Transverse colon (tissue), 4 donors: ENCODE results near the gene UGT3A1. TPM values are rescaled to one million over a fixed set of nuclear protein-coding genes. Genes with fewer than 3 reads are reported as not detected.
A peak's percentile ranks its signal among the peaks of the same experiment; 100 is the strongest.

ENCODE experiments used
- DNase-seq: peaks from one replicate; pipeline ENCODE4 v3.0.0-alpha.2; 2019
- H3K27ac ChIP-seq, 4 donors: fragments of 200-600 bp; sonication (generic); 2 replicates each; pipeline ENCODE4 v1.5.1; 2016 to 2018; ENCODE audit warnings: inconsistent platforms in 4 of 4
- H3K27me3 ChIP-seq: fragments of 200-600 bp; sonication (generic); 2 replicates; pipeline ENCODE4 v1.5.1; 2017; ENCODE audit warnings: inconsistent platforms
- H3K36me3 ChIP-seq, 4 donors: fragments of 200-600 bp; sonication (generic); 2 replicates each; pipeline ENCODE4 v1.5.1; 2017 to 2019; ENCODE audit warnings: inconsistent platforms in 4 of 4
- H3K4me1 ChIP-seq, 4 donors: fragments of 200-600 bp; sonication (generic); 2 replicates each; pipeline ENCODE4 v1.5.1; 2017 to 2020; ENCODE audit warnings: inconsistent platforms in 4 of 4
- H3K4me3 ChIP-seq, 4 donors: fragments of 200-600 bp; sonication (generic); 1 replicate in 1 of 4; 2 replicates in 3 of 4; pipeline versions ENCODE4 v1.5.1 to v1.6.1; 2017 to 2019; ENCODE audit warnings: inconsistent platforms in 4 of 4
- H3K9me3 ChIP-seq, 2 donors: fragments of 200-600 bp; sonication (generic); 2 replicates each; pipeline ENCODE4 v1.5.1; 2017 to 2019; ENCODE audit warnings: inconsistent platforms in 2 of 2
- EP300 ChIP-seq: sonication (generic); formaldehyde crosslinking; IDR thresholded peaks from one replicate; pipeline ENCODE4 v1.6.1; 2017; ENCODE audit warnings: antibody characterized with exemption, low read depth
- POLR2A ChIP-seq: fragments of 450-650 bp; IDR thresholded peaks from one replicate; pipeline ENCODE4 v1.6.1; 2016; ENCODE audit warnings: antibody characterized with exemption, mild to moderate bottlenecking, moderate library complexity
- POLR2AphosphoS5 ChIP-seq, 3 donors: sonication (generic); formaldehyde crosslinking; IDR thresholded peaks; one replicate each; pipeline ENCODE4 v1.6.1; 2016; ENCODE audit warnings: antibody characterized with exemption in 3 of 3
- WGBS, 2 donors: methylation state at CpG; one replicate each; pipeline ENCODE4 v1.1.5; 2018; ENCODE audit warnings: low coverage in 1 of 2; 5-methylcytosine and 5-hydroxymethylcytosine counted together
- in situ Hi-C, 4 donors: fragments of 200-750 bp; cut with MboI; loops; one replicate each; pipeline versions ENCODE4 v1.15.0 to v1.15.1; 2017; ENCODE audit warnings: low sequenced_read_pairs in 3 of 4, low pct_ligation_motif_present in 1 of 4, low pct_unique_long_range_greater_than_20kb in 1 of 4
- intact Hi-C: fragments of 100-400 bp; cut with DNase I; formaldehyde crosslinking; loops from one replicate; pipeline ENCODE4 v1.15.1; 2023; ENCODE audit warnings: low total_unique reads
- total RNA-seq, 4 donors: library from RNA; depleted of rRNA; stranded (reverse); fragments of >200 nt; gene quantifications; one replicate each; pipeline ENCODE4 v1.1.0, GENCODE V29; 2016
- TF ChIP-seq, protein P1 (sequence below), 5 experiments: fragments of 200-600 bp in 3 of 5; fragments of 450-650 bp in 2 of 5; sonication (generic) in 3 of 5; IDR thresholded peaks; 1 replicate in 2 of 5; 2 replicates in 3 of 5; pipeline ENCODE4 v1.5.1; 2016 to 2017; ENCODE audit warnings: antibody characterized with exemption in 5 of 5, inconsistent platforms in 3 of 5, mild to moderate bottlenecking in 2 of 5, moderate library complexity in 1 of 5

Gene UGT3A1
- total RNA-seq, 4 donors from 2014 or later: not detected

- 45 to 50% methylated on average over 1 of the region's 1 CpG for WGBS, 2 donors
- in situ Hi-C loops (no loop called here), intact Hi-C loops (no loop called here)
- Histone ChIP-seq H3K9me3 (peaks cover 12 to 16% of the 10 kb centered on the region in 2 donors), H3K4me3 (no peak overlapping the region), H3K27me3 (no peaks in the 10 kb centered on the region), H3K27ac (peak overlapping the region; percentile 22 to 51 (median 40)), H3K36me3 (no peaks in the 10 kb centered on the region), H3K4me1 (peaks cover 0 to 13% (median 3%) of the 10 kb centered on the region in 4 donors)
- TF ChIP-seq POLR2AphosphoS5 (IDR thresholded peaks at IDR 0.05): no peak
- no peak for TF ChIP-seq EP300
- TF ChIP-seq, protein P1, sequence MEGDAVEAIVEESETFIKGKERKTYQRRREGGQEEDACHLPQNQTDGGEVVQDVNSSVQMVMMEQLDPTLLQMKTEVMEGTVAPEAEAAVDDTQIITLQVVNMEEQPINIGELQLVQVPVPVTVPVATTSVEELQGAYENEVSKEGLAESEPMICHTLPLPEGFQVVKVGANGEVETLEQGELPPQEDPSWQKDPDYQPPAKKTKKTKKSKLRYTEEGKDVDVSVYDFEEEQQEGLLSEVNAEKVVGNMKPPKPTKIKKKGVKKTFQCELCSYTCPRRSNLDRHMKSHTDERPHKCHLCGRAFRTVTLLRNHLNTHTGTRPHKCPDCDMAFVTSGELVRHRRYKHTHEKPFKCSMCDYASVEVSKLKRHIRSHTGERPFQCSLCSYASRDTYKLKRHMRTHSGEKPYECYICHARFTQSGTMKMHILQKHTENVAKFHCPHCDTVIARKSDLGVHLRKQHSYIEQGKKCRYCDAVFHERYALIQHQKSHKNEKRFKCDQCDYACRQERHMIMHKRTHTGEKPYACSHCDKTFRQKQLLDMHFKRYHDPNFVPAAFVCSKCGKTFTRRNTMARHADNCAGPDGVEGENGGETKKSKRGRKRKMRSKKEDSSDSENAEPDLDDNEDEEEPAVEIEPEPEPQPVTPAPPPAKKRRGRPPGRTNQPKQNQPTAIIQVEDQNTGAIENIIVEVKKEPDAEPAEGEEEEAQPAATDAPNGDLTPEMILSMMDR (IDR thresholded peaks at IDR 0.05): no peak
- TF ChIP-seq POLR2A: no peak
- no peak for DNase-seq
Observed at GRCh38 chr5:36017004-36017403, 25.8 kb upstream of the UGT3A1 start.

GRCh38 chr5:36013182-36013581, 22.0 kb upstream of the UGT3A1 start:
- no peak for TF ChIP-seq EP300
- TF ChIP-seq POLR2AphosphoS5 (IDR thresholded peaks at IDR 0.05): no peak
- no peak for TF ChIP-seq POLR2A
- TF ChIP-seq, protein P1 (IDR thresholded peaks at IDR 0.05): no peak
- Histone ChIP-seq H3K4me1 (peaks cover 0 to 13% (median 2%) of the 10 kb centered on the region in 4 donors), H3K27ac (no peak overlapping the region), H3K9me3 (peaks cover 12 to 20% of the 10 kb centered on the region in 2 donors), H3K27me3 (no peaks in the 10 kb centered on the region), H3K4me3 (no peak overlapping the region), H3K36me3 (no peaks in the 10 kb centered on the region)
- 90 to 100% methylated on average over 1 to 2 of the region's 2 CpGs for WGBS, 2 donors
- intact Hi-C loops (no loop called here), in situ Hi-C loops (no loop called here)
- DNase-seq: no peak

DNA sequence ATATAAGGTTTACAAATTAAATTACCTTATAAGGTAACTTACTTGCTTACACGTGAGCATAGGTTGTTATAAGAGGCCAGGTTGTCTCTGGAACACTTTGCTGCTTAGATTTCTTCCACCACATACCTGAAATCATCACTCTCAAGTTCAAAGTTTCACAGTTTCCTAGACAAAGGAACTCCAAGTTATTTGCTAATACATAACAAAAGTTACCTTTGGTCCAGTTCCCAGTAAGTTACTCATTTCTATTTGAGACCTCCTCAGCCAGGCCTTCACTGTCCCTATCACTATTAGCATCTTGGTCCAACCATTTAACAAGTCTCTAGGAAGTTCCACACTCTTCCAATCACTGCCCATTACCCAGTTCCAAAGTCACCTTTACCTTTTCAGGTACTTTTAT, 18.5 kb upstream of the UGT3A1 start:
- H3K4me1 ChIP-seq: no peaks in the 10 kb centered on the region
- WGBS, 2 donors: 45 to 59% methylated on average over 1 of the region's 1 CpG
- no peak for TF ChIP-seq EP300
- TF ChIP-seq, protein P1 (IDR thresholded peaks at IDR 0.05): no peak
- TF ChIP-seq POLR2A: no peak
- TF ChIP-seq POLR2AphosphoS5 (IDR thresholded peaks at IDR 0.05): no peak
- H3K36me3 ChIP-seq: no peaks in the 10 kb centered on the region
- no peak for DNase-seq
- peaks cover 0 to 10% of the 10 kb centered on the region in 2 donors for H3K9me3 ChIP-seq
- intact Hi-C loops: no loop called here
- no peaks in the 10 kb centered on the region for H3K27me3 ChIP-seq
- H3K27ac ChIP-seq: no peak overlapping the region
- in situ Hi-C loops: no loop called here
- no peak overlapping the region for H3K4me3 ChIP-seq

DNA sequence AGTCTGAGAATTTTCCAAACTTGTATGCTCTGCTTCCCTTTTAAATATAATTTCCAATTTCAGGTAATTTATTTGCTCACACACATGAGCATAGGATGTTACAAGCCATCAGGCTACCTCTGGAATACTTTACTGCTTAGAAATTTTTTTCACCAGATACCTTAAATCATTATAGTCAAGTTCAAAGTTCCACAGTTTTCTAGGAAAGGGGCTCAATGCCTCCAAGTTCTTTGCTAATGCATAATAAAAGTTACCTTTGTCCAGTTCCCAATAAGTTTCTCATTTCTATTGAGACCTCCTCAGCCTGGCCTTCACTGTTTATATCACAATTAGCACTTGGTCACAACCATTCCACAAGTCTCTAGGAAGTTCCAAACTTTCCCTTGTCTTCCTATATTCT, 16.2 kb upstream of the UGT3A1 start:
- intact Hi-C loops (no loop called here), in situ Hi-C loops (no loop called here)
- Histone ChIP-seq H3K27me3 (no peaks in the 10 kb centered on the region), H3K4me3 (no peak overlapping the region), H3K36me3 (no peaks in the 10 kb centered on the region), H3K9me3 (peaks cover 0 to 4% of the 10 kb centered on the region in 2 donors), H3K4me1 (no peaks in the 10 kb centered on the region), H3K27ac (no peak overlapping the region)
- no peak for DNase-seq
- TF ChIP-seq, protein P1 (IDR thresholded peaks at IDR 0.05): no peak
